Measurements from ENCODE around the gene LRPAP1. TPM values are rescaled to one million over a fixed set of nuclear protein-coding genes. Genes with fewer than 3 reads are reported as not detected.

Gene LRPAP1
- total and polyA plus RNA-seq, 2 donors (not counting 1 experiment from before 2014, with no cell fraction given), result 64.6 to 86.8 TPM

- Histone ChIP-seq H3K4me1 (ENCODE audit: control insufficient read depth in 2 of 2, insufficient read depth in 2 of 2, low read length in 2 of 2) (peaks cover 0 to 5% of the 10 kb centered on the region in 2 donors), H3K4me3 (ENCODE audit: control extremely low read depth in 1 of 5, extremely low read depth in 1 of 5, insufficient read depth in 1 of 5, low read depth in 2 of 5, low read length in 4 of 5) (no peak overlapping the region), H3K27me3 (replicated peaks in 1 of 4; ENCODE audit: control extremely low read depth in 1 of 4, control insufficient read depth in 3 of 4, insufficient read depth in 4 of 4, low read length in 3 of 4) (peaks cover 0 to 24% (median 5%) of the 10 kb centered on the region in 4 experiments), H3K79me2 (ENCODE audit: control insufficient read depth, insufficient read depth, low read length) (no peaks in the 10 kb centered on the region), H3K9me3 (ENCODE audit: control extremely low read depth in 1 of 3, control insufficient read depth in 2 of 3, insufficient read depth in 1 of 3, low read length in 2 of 3) (peaks cover 0 to 17% (median 0%) of the 10 kb centered on the region in 3 donors), H3K27ac (ENCODE audit: low read length in 2 of 2) (no peak overlapping the region), H4K20me1 (ENCODE audit: control insufficient read depth, insufficient read depth, low read length, poor library complexity, severe bottlenecking) (no peaks in the 10 kb centered on the region), H3K9ac (ENCODE audit: low read length) (no peak overlapping the region), H2AFZ (ENCODE audit: insufficient read depth, low read depth, low read length, poor library complexity, severe bottlenecking) (no peak overlapping the region), H3K36me3 (replicated peaks in 1 of 2; ENCODE audit: control extremely low read depth in 1 of 2, control insufficient read depth in 1 of 2, extremely low read depth in 1 of 2, insufficient read depth in 2 of 2, low read length in 1 of 2) (no peaks in the 10 kb centered on the region), H3K4me2 (replicated peaks; ENCODE audit: low read depth, low read length, poor library complexity, severe bottlenecking) (no peak overlapping the region)
- no peaks in the 10 kb centered on the region for H3K4me1 Mint-ChIP-seq
- no peak overlapping the region for H3K4me3 Mint-ChIP-seq
- 98% methylated on average over 10 of the region's 10 CpGs for WGBS (ENCODE audit: insufficient coverage)
- ChIA-PET POLR2A (interaction anchor here (0.6 kb wide), 1 partner anchor 18 kb away, joined by 3 read pairs; no protein-coding TSS in a partner anchor), CTCF (no interaction called here)
- intact Hi-C loops (cut with micrococcal nuclease), result no loop called here
- no peak overlapping the region for H3K27ac Mint-ChIP-seq
- no peak for DNase-seq
- TF ChIP-seq EZH2 (IDR thresholded peaks at IDR 0.05; ENCODE audit: borderline replicate concordance, insufficient read depth, low read depth, low read length, poor library complexity, severe bottlenecking) (no peak), CTCF (IDR thresholded peaks at IDR 0.05) (no peak)
- peaks cover 14% of the 10 kb centered on the region for H3K27me3 Mint-ChIP-seq
- ATAC-seq (ENCODE audit: low read depth), result no peak
- no peaks in the 10 kb centered on the region for H3K9me3 Mint-ChIP-seq (ENCODE audit: insufficient read depth)
These were observed 64.1 kb downstream of the LRPAP1 start for GRCh38 chr4:3468154-3468553.

- Mint-ChIP-seq H3K9me3 (ENCODE audit: insufficient read depth) (no peaks in the 10 kb centered on the region), H3K27ac (no peak overlapping the region), H3K4me3 (no peak overlapping the region), H3K27me3 (peaks cover 14% of the 10 kb centered on the region), H3K4me1 (no peaks in the 10 kb centered on the region)
- Histone ChIP-seq H3K4me1 (ENCODE audit: control insufficient read depth in 2 of 2, insufficient read depth in 2 of 2, low read length in 2 of 2) (peaks cover 0 to 8% of the 10 kb centered on the region in 2 donors), H3K4me3 (ENCODE audit: control extremely low read depth in 1 of 5, extremely low read depth in 1 of 5, insufficient read depth in 1 of 5, low read depth in 2 of 5, low read length in 4 of 5) (no peak overlapping the region), H3K9me3 (ENCODE audit: control extremely low read depth in 1 of 3, control insufficient read depth in 2 of 3, insufficient read depth in 1 of 3, low read length in 2 of 3) (peaks cover 0 to 17% (median 0%) of the 10 kb centered on the region in 3 donors), H4K20me1 (ENCODE audit: control insufficient read depth, insufficient read depth, low read length, poor library complexity, severe bottlenecking) (no peaks in the 10 kb centered on the region), H3K36me3 (replicated peaks in 1 of 2; ENCODE audit: control extremely low read depth in 1 of 2, control insufficient read depth in 1 of 2, extremely low read depth in 1 of 2, insufficient read depth in 2 of 2, low read length in 1 of 2) (no peaks in the 10 kb centered on the region), H2AFZ (ENCODE audit: insufficient read depth, low read depth, low read length, poor library complexity, severe bottlenecking) (no peak overlapping the region), H3K27ac (ENCODE audit: low read length in 2 of 2) (no peak overlapping the region), H3K27me3 (replicated peaks in 1 of 4; ENCODE audit: control extremely low read depth in 1 of 4, control insufficient read depth in 3 of 4, insufficient read depth in 4 of 4, low read length in 3 of 4) (peaks cover 0 to 27% (median 6%) of the 10 kb centered on the region in 4 experiments), H3K79me2 (ENCODE audit: control insufficient read depth, insufficient read depth, low read length) (no peaks in the 10 kb centered on the region), H3K9ac (ENCODE audit: low read length) (no peak overlapping the region), H3K4me2 (replicated peaks; ENCODE audit: low read depth, low read length, poor library complexity, severe bottlenecking) (no peak overlapping the region)
- TF ChIP-seq CTCF (IDR thresholded peaks at IDR 0.05) (no peak), EZH2 (IDR thresholded peaks at IDR 0.05; ENCODE audit: borderline replicate concordance, insufficient read depth, low read depth, low read length, poor library complexity, severe bottlenecking) (no peak)
- CTCF ChIA-PET, result no interaction called here
- intact Hi-C loops (cut with micrococcal nuclease), result no loop called here
- no peak for DNase-seq
- WGBS (ENCODE audit: insufficient coverage), result 90% methylated on average over 11 of the region's 15 CpGs
- POLR2A ChIA-PET, result no interaction called here
- ATAC-seq (ENCODE audit: low read depth), result no peak
These were observed 64.6 kb downstream of the LRPAP1 start for GRCh38 chr4:3467601-3468031.
